Measurements from ENCODE around the gene BPI. TPM values are rescaled to one million over a fixed set of nuclear protein-coding genes. Genes with fewer than 3 reads are reported as not detected.
"Not testable (repeated sequence)": the region's sequence is repeated elsewhere in the genome, so short reads cannot be mapped to it uniquely, and the experiment has no call there.

The BPI gene
- total and polyA plus RNA-seq, 2 donors (not counting 1 experiment from before 2014, with no cell fraction given), result 0.10 to 0.44 TPM

DNA sequence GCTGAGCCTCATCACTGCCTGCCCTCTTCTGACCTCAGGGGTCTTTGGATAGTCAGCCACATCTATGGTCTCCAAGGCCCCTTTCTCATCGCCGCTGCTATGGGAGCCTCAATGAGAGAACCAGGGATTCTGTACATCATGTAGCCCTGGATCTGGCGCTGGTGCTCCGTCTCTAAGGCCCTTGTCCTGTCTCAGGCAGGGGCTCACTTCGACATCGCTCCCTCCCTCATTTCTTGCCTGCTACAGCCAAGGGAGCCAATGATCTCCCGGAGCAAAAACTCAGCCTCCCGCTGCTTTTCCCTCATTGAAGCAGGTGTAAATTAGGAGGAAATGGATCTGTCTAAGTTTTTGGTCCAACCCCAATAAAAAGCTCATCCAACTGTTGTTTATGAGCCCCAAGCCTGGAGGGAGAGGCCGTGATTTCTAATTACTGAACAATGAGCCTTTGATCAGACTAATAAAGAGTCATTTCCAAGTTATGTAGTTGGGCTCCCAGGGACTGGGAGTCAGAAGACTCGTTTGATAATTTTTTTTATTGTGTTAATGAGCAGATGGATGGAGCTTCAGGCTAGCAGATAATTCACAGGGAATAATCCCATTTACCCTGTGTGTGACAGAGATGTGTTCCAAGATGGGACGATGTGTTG lies 73.2 kb downstream of the BPI start:
- no peak overlapping the region for H3K4me2 ChIP-seq (replicated peaks; ENCODE audit: low read depth, low read length, poor library complexity, severe bottlenecking)
- no peak overlapping the region for H3K27ac ChIP-seq (ENCODE audit: low read length in 2 of 2)
- CTCF ChIA-PET, result no interaction called here
- no peak overlapping the region for H3K27ac Mint-ChIP-seq
- no peaks in the 10 kb centered on the region for H4K20me1 ChIP-seq (ENCODE audit: control insufficient read depth, insufficient read depth, low read length, poor library complexity, severe bottlenecking)
- no peak overlapping the region for H3K9ac ChIP-seq (ENCODE audit: low read length)
- 91% methylated on average over 5 of the region's 11 CpGs for WGBS (ENCODE audit: insufficient coverage)
- peaks cover 0 to 6% (median 3%) of the 10 kb centered on the region in 4 experiments for H3K27me3 ChIP-seq (replicated peaks in 1 of 4; ENCODE audit: control extremely low read depth in 1 of 4, control insufficient read depth in 3 of 4, insufficient read depth in 4 of 4, low read length in 3 of 4)
- H3K4me1 Mint-ChIP-seq, result no peaks in the 10 kb centered on the region
- intact Hi-C loops (cut with micrococcal nuclease), result no loop called here
- no peak overlapping the region for H2AFZ ChIP-seq (ENCODE audit: insufficient read depth, low read depth, low read length, poor library complexity, severe bottlenecking)
- ATAC-seq (ENCODE audit: low read depth) (no peak), DNase-seq (no peak)
- no peaks in the 10 kb centered on the region for H3K9me3 Mint-ChIP-seq (ENCODE audit: insufficient read depth)
- H3K36me3 ChIP-seq (replicated peaks in 1 of 2; ENCODE audit: control extremely low read depth in 1 of 2, control insufficient read depth in 1 of 2, extremely low read depth in 1 of 2, insufficient read depth in 2 of 2, low read length in 1 of 2), result no peaks in the 10 kb centered on the region
- no peak overlapping the region for H3K4me3 ChIP-seq (ENCODE audit: control extremely low read depth in 1 of 5, extremely low read depth in 1 of 5, insufficient read depth in 1 of 5, low read depth in 2 of 5, low read length in 4 of 5)
- H3K79me2 ChIP-seq (ENCODE audit: control insufficient read depth, insufficient read depth, low read length), result no peaks in the 10 kb centered on the region
- H3K9me3 ChIP-seq (ENCODE audit: control extremely low read depth in 1 of 3, control insufficient read depth in 2 of 3, insufficient read depth in 1 of 3, low read length in 2 of 3), result no peaks in the 10 kb centered on the region
- no peak for TF ChIP-seq EZH2 (IDR thresholded peaks at IDR 0.05; ENCODE audit: borderline replicate concordance, insufficient read depth, low read depth, low read length, poor library complexity, severe bottlenecking)
- TF ChIP-seq, protein P1, sequence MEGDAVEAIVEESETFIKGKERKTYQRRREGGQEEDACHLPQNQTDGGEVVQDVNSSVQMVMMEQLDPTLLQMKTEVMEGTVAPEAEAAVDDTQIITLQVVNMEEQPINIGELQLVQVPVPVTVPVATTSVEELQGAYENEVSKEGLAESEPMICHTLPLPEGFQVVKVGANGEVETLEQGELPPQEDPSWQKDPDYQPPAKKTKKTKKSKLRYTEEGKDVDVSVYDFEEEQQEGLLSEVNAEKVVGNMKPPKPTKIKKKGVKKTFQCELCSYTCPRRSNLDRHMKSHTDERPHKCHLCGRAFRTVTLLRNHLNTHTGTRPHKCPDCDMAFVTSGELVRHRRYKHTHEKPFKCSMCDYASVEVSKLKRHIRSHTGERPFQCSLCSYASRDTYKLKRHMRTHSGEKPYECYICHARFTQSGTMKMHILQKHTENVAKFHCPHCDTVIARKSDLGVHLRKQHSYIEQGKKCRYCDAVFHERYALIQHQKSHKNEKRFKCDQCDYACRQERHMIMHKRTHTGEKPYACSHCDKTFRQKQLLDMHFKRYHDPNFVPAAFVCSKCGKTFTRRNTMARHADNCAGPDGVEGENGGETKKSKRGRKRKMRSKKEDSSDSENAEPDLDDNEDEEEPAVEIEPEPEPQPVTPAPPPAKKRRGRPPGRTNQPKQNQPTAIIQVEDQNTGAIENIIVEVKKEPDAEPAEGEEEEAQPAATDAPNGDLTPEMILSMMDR (IDR thresholded peaks at IDR 0.05), result no peak
- H3K4me1 ChIP-seq (ENCODE audit: control insufficient read depth in 2 of 2, insufficient read depth in 2 of 2, low read length in 2 of 2), result no peaks in the 10 kb centered on the region
- peaks cover 20% of the 10 kb centered on the region for H3K27me3 Mint-ChIP-seq
- no peak overlapping the region for H3K4me3 Mint-ChIP-seq
- POLR2A ChIA-PET, result no interaction called here

DNA sequence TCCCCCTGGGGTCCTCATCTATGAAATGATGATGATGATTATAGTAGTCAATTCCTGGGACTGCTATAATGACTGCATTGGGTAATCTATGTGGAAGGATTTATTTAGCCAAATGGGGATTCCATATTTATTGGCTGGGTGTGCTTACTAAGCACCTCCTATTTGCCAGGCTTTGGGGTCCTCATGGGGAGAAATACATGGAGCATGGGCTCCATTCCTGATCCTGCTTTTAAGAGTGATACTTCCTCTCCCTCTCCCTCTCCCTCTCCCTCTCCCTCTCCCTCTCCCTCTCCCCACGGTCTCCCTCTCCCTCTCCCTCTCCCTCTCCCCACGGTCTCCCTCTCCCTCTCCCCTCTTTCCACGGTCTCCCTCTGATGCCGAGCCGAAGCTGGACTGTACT lies 73.9 kb downstream of the BPI start:
- H3K27ac Mint-ChIP-seq; H3K9me3 ChIP-seq (ENCODE audit: control extremely low read depth in 1 of 3, control insufficient read depth in 2 of 3, insufficient read depth in 1 of 3, low read length in 2 of 3); POLR2A ChIA-PET: not testable (repeated sequence)

More for the DNA sequence above, 73.9 kb downstream of the BPI start:
- H3K4me3 Mint-ChIP-seq; H3K9ac ChIP-seq (ENCODE audit: low read length); H3K27ac ChIP-seq (ENCODE audit: low read length in 2 of 2); intact Hi-C loops (cut with micrococcal nuclease); H3K9me3 Mint-ChIP-seq (ENCODE audit: insufficient read depth); H4K20me1 ChIP-seq (ENCODE audit: control insufficient read depth, insufficient read depth, low read length, poor library complexity, severe bottlenecking); H3K4me1 ChIP-seq (ENCODE audit: control insufficient read depth in 2 of 2, insufficient read depth in 2 of 2, low read length in 2 of 2); CTCF ChIA-PET; ATAC-seq (ENCODE audit: low read depth); H3K4me2 ChIP-seq (replicated peaks; ENCODE audit: low read depth, low read length, poor library complexity, severe bottlenecking); H3K79me2 ChIP-seq (ENCODE audit: control insufficient read depth, insufficient read depth, low read length); H2AFZ ChIP-seq (ENCODE audit: insufficient read depth, low read depth, low read length, poor library complexity, severe bottlenecking); DNase-seq; H3K36me3 ChIP-seq (replicated peaks in 1 of 2; ENCODE audit: control extremely low read depth in 1 of 2, control insufficient read depth in 1 of 2, extremely low read depth in 1 of 2, insufficient read depth in 2 of 2, low read length in 1 of 2); H3K27me3 ChIP-seq (replicated peaks in 1 of 4; ENCODE audit: control extremely low read depth in 1 of 4, control insufficient read depth in 3 of 4, insufficient read depth in 4 of 4, low read length in 3 of 4); H3K4me3 ChIP-seq (ENCODE audit: control extremely low read depth in 1 of 5, extremely low read depth in 1 of 5, insufficient read depth in 1 of 5, low read depth in 2 of 5, low read length in 4 of 5); H3K4me1 Mint-ChIP-seq: not testable (repeated sequence)
- peaks cover 16% of the 10 kb centered on the region for H3K27me3 Mint-ChIP-seq
- WGBS (ENCODE audit: insufficient coverage), result no CpG with 5 or more reads among the region's 5 CpGs

Data from B cell (primary cell).